Ishikawa (cell line): Measurements from ENCODE around the gene SERINC3.

ENCODE experiments used
- CEBPB ChIP-seq: IDR thresholded peaks from 2 replicates; pipeline ENCODE4 v1.6.1; 2012
- CREB1 ChIP-seq: IDR thresholded peaks from 2 replicates; pipeline ENCODE4 v1.6.1; 2012; ENCODE audit warnings: low read depth
- EGR1 ChIP-seq: IDR thresholded peaks from 2 replicates; pipeline ENCODE4 v1.6.1; 2012
- EP300 ChIP-seq: IDR thresholded peaks from 2 replicates; pipeline ENCODE4 v1.6.1; 2012; ENCODE audit warnings: borderline replicate concordance
- FOXM1 ChIP-seq: IDR thresholded peaks from 2 replicates; pipeline ENCODE4 v1.6.1; 2012; ENCODE audit warnings: low read depth, borderline replicate concordance
- NFIC ChIP-seq: IDR thresholded peaks from 2 replicates; pipeline ENCODE4 v1.6.1; 2012
- RAD21 ChIP-seq: IDR thresholded peaks from 2 replicates; pipeline ENCODE4 v1.6.1; 2012; ENCODE audit warnings: low read depth
- REST ChIP-seq: IDR thresholded peaks from 2 replicates; pipeline ENCODE4 v1.6.1; 2012; ENCODE audit warnings: low read depth, mild to moderate bottlenecking
- TAF1 ChIP-seq: IDR thresholded peaks from 2 replicates; pipeline ENCODE4 v1.6.1; 2012; ENCODE audit warnings: low read depth, mild to moderate bottlenecking
- TCF12 ChIP-seq: IDR thresholded peaks from 2 replicates; pipeline ENCODE4 v1.6.1; 2012; ENCODE audit warnings: low read depth
- TEAD4 ChIP-seq: IDR thresholded peaks from 2 replicates; pipeline ENCODE4 v1.6.1; 2012
- USF1 ChIP-seq: IDR thresholded peaks from 2 replicates; pipeline ENCODE4 v1.6.1; 2012
- YY1 ChIP-seq: IDR thresholded peaks from 2 replicates; pipeline ENCODE4 v1.6.1; 2012; ENCODE audit warnings: low read depth
- ZBTB7A ChIP-seq: IDR thresholded peaks from 2 replicates; pipeline ENCODE4 v1.6.1; 2012; ENCODE audit warnings: low read depth
- TF ChIP-seq, protein P1 (sequence below): IDR thresholded peaks from 2 replicates; pipeline ENCODE4 v1.6.1; 2012

Gene SERINC3

GRCh38 chr20:44485830-44486198 is 36.1 kb downstream of the SERINC3 start:
- TF ChIP-seq CREB1 = no peak
- TF ChIP-seq TEAD4 = no peak
- no peak for TF ChIP-seq CEBPB
- TF ChIP-seq REST = no peak
- no peak for TF ChIP-seq YY1
- no peak for TF ChIP-seq USF1
- TF ChIP-seq EGR1 = no peak
- TF ChIP-seq TCF12 = no peak
- TF ChIP-seq TAF1 = no peak
- no peak for TF ChIP-seq FOXM1
- no peak for TF ChIP-seq NFIC
- TF ChIP-seq RAD21 = no peak
- TF ChIP-seq ZBTB7A = no peak

- no peak for TF ChIP-seq FOXM1
- TF ChIP-seq NFIC = 0 out of 2 replicates have a peak, but pooled peaks have one; percentile 17
Observed at GRCh38 chr20:44485078-44485829, 36.6 kb downstream of the SERINC3 start.

DNA sequence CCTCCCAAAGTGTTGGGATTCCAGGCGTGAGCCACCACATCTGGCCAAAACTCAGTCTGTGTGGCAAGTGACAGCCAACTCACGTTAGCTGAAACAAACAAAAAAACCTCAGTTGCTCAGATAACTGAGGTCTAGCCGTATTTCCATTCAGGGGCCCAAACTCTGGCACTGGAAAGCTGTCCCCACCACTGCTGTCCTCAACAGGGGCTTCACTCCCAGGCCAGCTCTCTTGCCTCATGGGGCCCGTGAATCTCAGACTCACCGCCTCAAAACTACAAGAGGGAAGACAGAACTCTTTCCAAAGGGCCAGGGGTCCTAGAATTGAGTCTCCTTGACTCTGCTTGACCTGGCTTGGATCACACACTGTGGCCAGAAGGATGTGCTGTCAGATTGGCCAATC is 38.8 kb downstream of the SERINC3 start:
- TF ChIP-seq TAF1 (no peak), ZBTB7A (no peak), YY1 (no peak), CEBPB (no peak), EP300 (no peak), REST (no peak), RAD21 (no peak), USF1 (no peak), FOXM1 (no peak), TEAD4 (no peak), NFIC (no peak), CREB1 (no peak), TCF12 (no peak), EGR1 (no peak)
- TF ChIP-seq, protein P1, sequence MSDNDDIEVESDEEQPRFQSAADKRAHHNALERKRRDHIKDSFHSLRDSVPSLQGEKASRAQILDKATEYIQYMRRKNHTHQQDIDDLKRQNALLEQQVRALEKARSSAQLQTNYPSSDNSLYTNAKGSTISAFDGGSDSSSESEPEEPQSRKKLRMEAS = no peak

GRCh38 chr20:44481719-44482416 is 40.0 kb downstream of the SERINC3 start:
- TF ChIP-seq REST (no peak), ZBTB7A (no peak), NFIC (no peak), EGR1 (no peak), TEAD4 (no peak), EP300 (no peak), TCF12 (no peak), CREB1 (no peak), TAF1 (no peak), YY1 (no peak), USF1 (no peak), FOXM1 (no peak), CEBPB (no peak)
- TF ChIP-seq, protein P1 = no peak
